H1 (cell line): ENCODE data around the gene CDK10. TPM values are rescaled to one million over a fixed set of nuclear protein-coding genes. Genes with fewer than 3 reads are reported as not detected.

Experiments used
- CTCF ChIA-PET: fragments of 300-600 bp; sonication (Branson Sonifier 250); formaldehyde crosslinking; loops from one replicate; lab custom pipeline; 2021; ENCODE audit not compliant: partially characterized antibody; lab: Charles Lee
- POLR2A ChIA-PET: fragments of 300-600 bp; sonication (Branson Sonifier 250); formaldehyde crosslinking; loops from one replicate; lab custom pipeline; 2021; ENCODE audit warnings: inconsistent platforms; ENCODE audit not compliant: partially characterized antibody; lab: Charles Lee
- DNase-seq, 2 experiments: peaks; one replicate each; pipeline versions ENCODE4 v3.0.0 to v3.0.0-alpha.2; 2010 to 2022; ENCODE audit warnings: low spot score in 2 of 2, low read depth in 1 of 2, mixed read lengths in 1 of 2
- FAIRE-seq: peaks from 2 replicates; lab custom pipeline; 2011; peaks lifted over from hg19 to GRCh38; lab: Jason Lieb, UNC
- H2AFZ ChIP-seq: 2 replicates; pipeline ENCODE4 v1.8.1; 2012; ENCODE audit warnings: low read length, inconsistent platforms
- H2AK5ac ChIP-seq: 2 replicates; pipeline ENCODE4 v1.6.1; 2013; ENCODE audit warnings: low read depth, low read length
- H2BK120ac ChIP-seq: replicated peaks from 2 replicates; pipeline ENCODE3; 2013; ENCODE audit warnings: low read depth, low read length, inconsistent platforms
- H2BK12ac ChIP-seq: 2 replicates; pipeline ENCODE4 v1.6.1; 2013; ENCODE audit warnings: low read depth, low read length
- H2BK15ac ChIP-seq: 2 replicates; pipeline ENCODE4 v1.6.1; 2013; ENCODE audit warnings: low read length
- H2BK20ac ChIP-seq: 2 replicates; pipeline ENCODE4 v1.6.1; 2013; ENCODE audit warnings: low read length
- H2BK5ac ChIP-seq: 2 replicates; pipeline ENCODE4 v1.6.1; 2013; ENCODE audit warnings: low read depth, low read length
- H3K14ac ChIP-seq: 2 replicates; pipeline ENCODE4 v1.6.1; 2013; ENCODE audit warnings: inconsistent platforms; ENCODE audit not compliant: insufficient read length
- H3K18ac ChIP-seq: 2 replicates; pipeline ENCODE4 v1.6.1; 2013; ENCODE audit warnings: low read length; ENCODE audit errors: extremely low read depth
- H3K23ac ChIP-seq: 2 replicates; pipeline ENCODE4 v1.6.1; 2013; ENCODE audit warnings: inconsistent platforms; ENCODE audit not compliant: insufficient read length
- H3K23me2 ChIP-seq: 2 replicates; pipeline ENCODE4 v1.6.1; 2013; ENCODE audit warnings: low read depth, low read length
- H3K27ac ChIP-seq: 2 replicates; pipeline ENCODE4 v1.6.1; 2011; ENCODE audit warnings: low read depth, low read length, inconsistent platforms
- H3K27me3 ChIP-seq, 4 experiments: replicated peaks in 1 of 4; 1 replicate in 1 of 4; 2 replicates in 3 of 4; pipeline versions ENCODE4 v1.6.1 to v1.8.1; 2011 to 2013; ENCODE audit warnings: low read length in 3 of 4, mild to moderate bottlenecking in 3 of 4, inconsistent platforms in 2 of 4, mixed read lengths in 2 of 4, moderate library complexity in 1 of 4; ENCODE audit not compliant: control insufficient read depth in 3 of 4, insufficient read depth in 3 of 4; ENCODE audit errors: extremely low read depth in 1 of 4
- H3K36me3 ChIP-seq, 4 experiments: 2 replicates each; pipeline versions ENCODE4 v1.6.1 to v1.8.1; 2011 to 2013; ENCODE audit warnings: mild to moderate bottlenecking in 4 of 4, low read length in 3 of 4, moderate library complexity in 2 of 4, control low read depth in 1 of 4, inconsistent platforms in 1 of 4; ENCODE audit not compliant: insufficient read depth in 4 of 4, control insufficient read depth in 2 of 4
- H3K4ac ChIP-seq: replicated peaks from 2 replicates; pipeline ENCODE3; 2013; ENCODE audit warnings: low read length, low read depth, mixed read lengths, inconsistent platforms; ENCODE audit not compliant: insufficient read length
- H3K4me1 ChIP-seq, 4 experiments: replicated peaks in 1 of 4; 1 replicate in 1 of 4; 2 replicates in 3 of 4; pipeline versions ENCODE4 v1.6.1 to v1.8.1; 2011 to 2013; ENCODE audit warnings: low read length in 3 of 4, inconsistent platforms in 2 of 4, mixed read lengths in 1 of 4; ENCODE audit not compliant: insufficient read depth in 4 of 4, control insufficient read depth in 3 of 4
- H3K4me2 ChIP-seq, 2 experiments: 2 replicates each; pipeline versions ENCODE4 v1.6.1 to v1.8.1; 2011 to 2013; ENCODE audit warnings: low read depth in 2 of 2, low read length in 2 of 2, control low read depth in 1 of 2, inconsistent platforms in 1 of 2, mild to moderate bottlenecking in 1 of 2; ENCODE audit not compliant: insufficient read depth in 1 of 2
- H3K4me3 ChIP-seq, 4 experiments: fragments of 200-600, 300-600 bp in 1 of 4; sonication (generic), shearing (Covaris generic), sonication (Bioruptor Twin) in 1 of 4; 2 replicates each; pipeline versions ENCODE4 v1.5.1 to v1.8.1; 2011 to 2016; ENCODE audit warnings: low read length in 4 of 4, low read depth in 3 of 4, control low read depth in 2 of 4, inconsistent platforms in 2 of 4, mild to moderate bottlenecking in 2 of 4, mixed read lengths in 1 of 4, moderate library complexity in 1 of 4; ENCODE audit not compliant: insufficient read depth in 2 of 4; ENCODE audit errors: extremely low read depth in 1 of 4
- H3K56ac ChIP-seq: replicated peaks from 2 replicates; pipeline ENCODE3; 2013; ENCODE audit warnings: low read depth, mild to moderate bottlenecking, mixed read lengths, low read length, inconsistent platforms; ENCODE audit not compliant: insufficient read length
- H3K79me1 ChIP-seq: 2 replicates; pipeline ENCODE4 v1.6.1; 2013; ENCODE audit warnings: low read depth, low read length, control low read depth
- H3K79me2 ChIP-seq, 2 experiments: 2 replicates each; pipeline versions ENCODE4 v1.6.1 to v1.8.1; 2012 to 2013; ENCODE audit warnings: low read length in 2 of 2, mild to moderate bottlenecking in 2 of 2, inconsistent platforms in 1 of 2; ENCODE audit not compliant: insufficient read depth in 2 of 2, control insufficient read depth in 1 of 2
- H3K9ac ChIP-seq, 4 experiments: replicated peaks in 1 of 4; 1 replicate in 1 of 4; 2 replicates in 3 of 4; pipeline versions ENCODE4 v1.6.1 to v1.8.1; 2011 to 2013; ENCODE audit warnings: low read depth in 3 of 4, low read length in 3 of 4, control low read depth in 2 of 4, mild to moderate bottlenecking in 2 of 4, moderate library complexity in 2 of 4, inconsistent platforms in 1 of 4; ENCODE audit errors: extremely low read depth in 1 of 4
- H3K9me3 ChIP-seq, 2 experiments: 2 replicates each; pipeline versions ENCODE4 v1.6.1 to v1.8.1; 2012 to 2013; ENCODE audit warnings: mild to moderate bottlenecking in 2 of 2, moderate library complexity in 2 of 2, control low read depth in 1 of 2, inconsistent platforms in 1 of 2, low read depth in 1 of 2, low read length in 1 of 2, mixed read lengths in 1 of 2; ENCODE audit not compliant: insufficient read depth in 2 of 2
- H4K20me1 ChIP-seq, 2 experiments: replicated peaks in 1 of 2; 2 replicates each; pipeline versions ENCODE3 to v1.8.1; 2011 to 2013; ENCODE audit warnings: inconsistent platforms in 2 of 2, low read length in 2 of 2, mild to moderate bottlenecking in 1 of 2; ENCODE audit not compliant: insufficient read depth in 2 of 2, control insufficient read depth in 1 of 2
- H4K5ac ChIP-seq: 2 replicates; pipeline ENCODE4 v1.6.1; 2013; ENCODE audit warnings: low read length, low read depth, mixed read lengths, inconsistent platforms; ENCODE audit not compliant: insufficient read length
- H4K8ac ChIP-seq: 2 replicates; pipeline ENCODE4 v1.8.0; 2013; ENCODE audit warnings: mild to moderate bottlenecking, moderate library complexity, low read length, inconsistent platforms; ENCODE audit not compliant: insufficient read depth; ENCODE audit errors: extremely low read depth
- H4K91ac ChIP-seq: replicated peaks from 2 replicates; pipeline ENCODE3; 2013; ENCODE audit warnings: low read length, mixed read lengths, inconsistent platforms; ENCODE audit not compliant: insufficient read length
- BRCA1 ChIP-seq: IDR thresholded peaks from 2 replicates; pipeline ENCODE4 v1.6.1; 2012; ENCODE audit warnings: low read depth, low read length, improper control_type of control experiment
- CHD2 ChIP-seq: IDR thresholded peaks from 2 replicates; pipeline ENCODE4 v1.6.1; 2012; ENCODE audit warnings: low read length, improper control_type of control experiment
- EGR1 ChIP-seq: IDR thresholded peaks from 2 replicates; pipeline ENCODE4 v1.6.1; 2011; ENCODE audit warnings: low read depth, low read length, borderline replicate concordance
- NANOG ChIP-seq: IDR thresholded peaks from 2 replicates; pipeline ENCODE4 v1.6.1; 2011; ENCODE audit warnings: low read length, low read depth, mild to moderate bottlenecking, inconsistent platforms; ENCODE audit not compliant: insufficient read depth, poor library complexity, severe bottlenecking
- TAF1 ChIP-seq: IDR thresholded peaks from 2 replicates; pipeline ENCODE4 v1.6.1; 2011; ENCODE audit warnings: mild to moderate bottlenecking, low read depth, low read length
- TEAD4 ChIP-seq: IDR thresholded peaks from 2 replicates; pipeline ENCODE4 v1.6.1; 2012; ENCODE audit warnings: low read depth, low read length, inconsistent platforms, mixed read lengths
- WGBS, 2 experiments: shearing (Covaris generic) in 1 of 2; methylation state at CpG; one replicate each; pipeline versions ENCODE4 v1.1.6 to v1.1.7; 2013 to 2015; ENCODE audit warnings: low lambda C conversion rate in 2 of 2, mixed read lengths in 2 of 2, inconsistent platforms in 1 of 2, low coverage in 1 of 2, missing lambda C conversion rate in 1 of 2; ENCODE audit not compliant: insufficient replicate concordance in 2 of 2, insufficient coverage in 1 of 2, insufficient read length in 1 of 2; ENCODE audit errors: extremely low coverage in 1 of 2, missing lambda C conversion rate in 1 of 2; 5-methylcytosine and 5-hydroxymethylcytosine counted together
- polyA plus RNA-seq, 7 experiments: library from polyadenylated mRNA; depleted of rRNA in 3 of 7; stranded (reverse) in 5 of 7; unstranded in 2 of 7; fragments of >200 nt in 5 of 7; fragments of 200-250 nt in 2 of 7; gene quantifications; 1 replicate in 5 of 7; 2 replicates in 1 of 7; 4 replicates in 1 of 7; pipeline versions ENCODE4 v1.2.1 to v1.2.3, GENCODE V29; 2011 to 2013; ENCODE audit warnings: missing spikeins in 2 of 7, mixed read lengths in 2 of 7
- total RNA-seq: library from RNA; stranded (reverse); fragmentation: NEBNext Ultra II Directional; extraction: Animal tissue kit (Norgen Biotek cat#: 25700); gene quantifications from 2 replicates; pipeline ENCODE4 v1.2.1, GENCODE V29; 2021
- TF ChIP-seq, protein P1 (sequence below), 3 experiments: IDR thresholded peaks; 1 replicate in 2 of 3; 2 replicates in 1 of 3; pipeline versions ENCODE4 v1.5.1 to v1.6.1; 2011; ENCODE audit warnings: low read length in 3 of 3, mild to moderate bottlenecking in 3 of 3, inconsistent platforms in 2 of 3, low read depth in 1 of 3, moderate library complexity in 1 of 3; ENCODE audit not compliant: insufficient read depth in 1 of 3; ENCODE audit errors: control extremely low read depth in 1 of 3

Gene CDK10
- total and polyA plus RNA-seq, 2 of the 8 experiments (the other 6 are each of a cell fraction or from before 2014, with no cell fraction given) = 49.5 to 83.9 TPM

GRCh38 chr16:89687092-89687940 lies 827 bp downstream of the CDK10 start:
- H3K79me1 ChIP-seq = peaks cover 11% of the 10 kb centered on the region
- H2AFZ ChIP-seq = no peak overlapping the region
- POLR2A ChIA-PET = interaction anchor here (0.6 to 4.8 kb wide), 12 partner anchors 8 to 186 kb away, joined by 3 to 59 read pairs (median 4); partner anchors contain the start of genes CHMP1A, SPATA2L, SPATA33 and TCF25
- peak overlapping the region; percentile 69 to 93 (median 84) for H3K4me3 ChIP-seq
- peak overlapping the region; percentile 46 for H3K4ac ChIP-seq
- H4K5ac ChIP-seq = peak overlapping the region; percentile 27
- H3K4me2 ChIP-seq = peak overlapping the region; percentile 81 to 82
- H3K9me3 ChIP-seq = peaks cover 11 to 18% of the 10 kb centered on the region in 2 experiments
- 45% methylated on average over 30 of the region's 42 CpGs; no CpG with 5 or more reads in 1 of the 2 experiments for WGBS, 2 experiments
- no peak overlapping the region; the same call in 1 of the 2 replicates for H2BK15ac ChIP-seq
- peak overlapping the region in 3 of 4 experiments; percentile 56 to 85 (median 76); a peak in 6 of 7 replicates for H3K9ac ChIP-seq
- H4K8ac ChIP-seq = peak overlapping the region; percentile 86; the same call in 1 of the 2 replicates
- no peak overlapping the region for H2BK20ac ChIP-seq
- DNase-seq = no peak
- H4K91ac ChIP-seq = peak overlapping the region; percentile 84
- peaks cover 0 to 11% of the 10 kb centered on the region in 2 experiments; a peak in 1 of 4 replicates for H3K79me2 ChIP-seq
- H2BK120ac ChIP-seq = no peak overlapping the region
- H3K4me1 ChIP-seq = peaks cover 0 to 7% (median 2%) of the 10 kb centered on the region in 4 experiments; a peak in 4 of 7 replicates
- peak overlapping the region; percentile 64; the same call in 1 of the 2 replicates for H3K18ac ChIP-seq
- peaks cover 0 to 12% of the 10 kb centered on the region in 2 experiments for H4K20me1 ChIP-seq
- H2BK5ac ChIP-seq = 0 out of 2 replicates have a peak overlapping the region, but pooled peaks have one; percentile 61
- peak overlapping the region; percentile 51 for H3K27ac ChIP-seq
- peak overlapping the region; percentile 12; the same call in 1 of the 2 replicates for H2BK12ac ChIP-seq
- no peak overlapping the region for H3K23ac ChIP-seq
- H3K36me3 ChIP-seq = peaks cover 0 to 23% (median 16%) of the 10 kb centered on the region in 4 experiments; a peak in 7 of 8 replicates
- peaks cover 6% of the 10 kb centered on the region; the same call in 1 of the 2 replicates for H3K23me2 ChIP-seq
- H3K27me3 ChIP-seq = no peaks in the 10 kb centered on the region
- no peak overlapping the region for H3K14ac ChIP-seq
- peak overlapping the region; percentile 70 for H3K56ac ChIP-seq
- H2AK5ac ChIP-seq = peak overlapping the region; percentile 48
- FAIRE-seq = no peak
- CTCF ChIA-PET = interaction anchor here (1.0 to 2.6 kb wide), 3 partner anchors 8 to 16 kb away, joined by 5 to 16 read pairs (median 5); no protein-coding TSS in a partner anchor
- TF ChIP-seq NANOG = no peak
- TF ChIP-seq CHD2 = no peak
- TF ChIP-seq BRCA1 = no peak
- no peak for TF ChIP-seq EGR1
- TF ChIP-seq TEAD4 = no peak
- TF ChIP-seq, protein P1, sequence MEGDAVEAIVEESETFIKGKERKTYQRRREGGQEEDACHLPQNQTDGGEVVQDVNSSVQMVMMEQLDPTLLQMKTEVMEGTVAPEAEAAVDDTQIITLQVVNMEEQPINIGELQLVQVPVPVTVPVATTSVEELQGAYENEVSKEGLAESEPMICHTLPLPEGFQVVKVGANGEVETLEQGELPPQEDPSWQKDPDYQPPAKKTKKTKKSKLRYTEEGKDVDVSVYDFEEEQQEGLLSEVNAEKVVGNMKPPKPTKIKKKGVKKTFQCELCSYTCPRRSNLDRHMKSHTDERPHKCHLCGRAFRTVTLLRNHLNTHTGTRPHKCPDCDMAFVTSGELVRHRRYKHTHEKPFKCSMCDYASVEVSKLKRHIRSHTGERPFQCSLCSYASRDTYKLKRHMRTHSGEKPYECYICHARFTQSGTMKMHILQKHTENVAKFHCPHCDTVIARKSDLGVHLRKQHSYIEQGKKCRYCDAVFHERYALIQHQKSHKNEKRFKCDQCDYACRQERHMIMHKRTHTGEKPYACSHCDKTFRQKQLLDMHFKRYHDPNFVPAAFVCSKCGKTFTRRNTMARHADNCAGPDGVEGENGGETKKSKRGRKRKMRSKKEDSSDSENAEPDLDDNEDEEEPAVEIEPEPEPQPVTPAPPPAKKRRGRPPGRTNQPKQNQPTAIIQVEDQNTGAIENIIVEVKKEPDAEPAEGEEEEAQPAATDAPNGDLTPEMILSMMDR (IDR thresholded peaks at IDR 0.05; ENCODE audit: control extremely low read depth in 1 of 3, insufficient read depth in 1 of 3, low read depth in 1 of 3, low read length in 3 of 3) = no peak
- no peak; the same call in 1 of the 2 replicates for TF ChIP-seq TAF1
